GM12878 (cell line): ENCODE data around the gene TMEM114. TPM values are rescaled to one million over a fixed set of nuclear protein-coding genes. Genes with fewer than 3 reads are reported as not detected.
A peak's percentile ranks its signal among the peaks of the same experiment; 100 is the strongest.

Source experiments
- ATAC-seq: fragments of 200-7000 bp; cut with Tn5 transposase; 3 replicates; pipeline ENCODE4 v1.9.1; 2020; ENCODE audit warnings: mild to moderate bottlenecking, moderate library complexity
- BruUV-seq: library from RNA; stranded (reverse); fragments of 400-500 nt; replicated peaks from 2 replicates; lab custom pipeline; 2021; lab: Mats Ljungman, UMichigan
- CTCF ChIA-PET: fragments of 300-600 bp; sonication (Branson Sonifier 250); formaldehyde crosslinking; extraction: SDS; loops from one replicate; lab custom pipeline; 2021; ENCODE audit warnings: inconsistent platforms; lab: Yijun Ruan, JAX
- POLR2A ChIA-PET: fragments of 350-600 bp; formaldehyde crosslinking; extraction: SDS; loops from one replicate; lab custom pipeline; 2021; ENCODE audit warnings: inconsistent platforms; lab: Charles Lee
- RAD21 ChIA-PET: fragments of 300-600 bp; sonication (Branson Sonifier 250); formaldehyde crosslinking; loops from one replicate; lab custom pipeline; 2023; ENCODE audit warnings: antibody characterized with exemption; ENCODE audit not compliant: unreplicated experiment; lab: Charles Lee
- SMC1A ChIA-PET: fragments of 300-600 bp; sonication (Branson Sonifier 250); formaldehyde crosslinking; loops from one replicate; lab custom pipeline; 2023; ENCODE audit not compliant: unreplicated experiment, uncharacterized antibody; lab: Charles Lee
- DNase-seq: peaks from one replicate; pipeline ENCODE4 v3.0.0-alpha.2; 2011; ENCODE audit warnings: low read depth, low spot score
- FAIRE-seq: peaks from 3 replicates; lab custom pipeline; 2011; peaks lifted over from hg19 to GRCh38; lab: Jason Lieb, UNC
- H2AFZ ChIP-seq: 2 replicates; pipeline ENCODE4 v1.6.0; 2011; ENCODE audit warnings: low read depth, low read length, control low read depth; ENCODE audit not compliant: control insufficient read depth
- H3K27ac ChIP-seq: 2 replicates; pipeline ENCODE4 v1.5.1; 2011; ENCODE audit warnings: control low read depth; ENCODE audit not compliant: control insufficient read depth, insufficient read depth
- H3K27me3 ChIP-seq, 2 experiments: replicated peaks in 1 of 2; 2 replicates each; pipeline versions ENCODE4 v1.6.0 to v1.6.1; 2011; ENCODE audit warnings: low read length in 1 of 2; ENCODE audit not compliant: control insufficient read depth in 2 of 2, insufficient read depth in 2 of 2
- H3K36me3 ChIP-seq, 2 experiments: 2 replicates each; pipeline ENCODE4 v1.5.1; 2011; ENCODE audit warnings: low read length in 1 of 2; ENCODE audit not compliant: control insufficient read depth in 2 of 2, insufficient read depth in 2 of 2
- H3K4me1 ChIP-seq: 2 replicates; pipeline ENCODE4 v1.6.1; 2011; ENCODE audit warnings: mild to moderate bottlenecking, low read length, moderate library complexity, mixed read lengths; ENCODE audit not compliant: control insufficient read depth, insufficient read depth
- H3K4me2 ChIP-seq: 2 replicates; pipeline ENCODE4 v1.6.0; 2011; ENCODE audit warnings: control low read depth; ENCODE audit not compliant: control insufficient read depth, insufficient read depth
- H3K4me3 ChIP-seq: fragments of 200-600 bp; sonication (generic); 2 replicates; pipeline ENCODE4 v1.5.1; 2016
- H3K79me2 ChIP-seq: 2 replicates; pipeline ENCODE4 v1.6.0; 2011; ENCODE audit warnings: low read length; ENCODE audit not compliant: control insufficient read depth, insufficient read depth
- H3K9ac ChIP-seq: 2 replicates; pipeline ENCODE4 v1.8.0; 2011; ENCODE audit warnings: low read length, control low read depth, mixed read lengths; ENCODE audit not compliant: control insufficient read depth, insufficient read depth
- H3K9me3 ChIP-seq: replicated peaks from 3 replicates; pipeline ENCODE4 v1.5.1; 2011; ENCODE audit warnings: mild to moderate bottlenecking, low read length; ENCODE audit not compliant: control insufficient read depth, insufficient read depth
- H4K20me1 ChIP-seq: 2 replicates; pipeline ENCODE4 v1.6.0; 2011; ENCODE audit not compliant: control insufficient read depth, insufficient read depth
- IKZF2 ChIP-seq, 2 experiments: fragments of 450-650 bp; IDR thresholded peaks; 2 replicates each; pipeline ENCODE4 v1.6.1; 2017; ENCODE audit warnings: mild to moderate bottlenecking in 2 of 2, moderate library complexity in 2 of 2
- MYC ChIP-seq: IDR thresholded peaks from 2 replicates; pipeline ENCODE4 v1.6.1; 2011; ENCODE audit warnings: mild to moderate bottlenecking, low read length, moderate library complexity, inconsistent platforms; ENCODE audit not compliant: insufficient read depth, insufficient replicate concordance, insufficient read length, severe bottlenecking
- NRF1 ChIP-seq: conservative IDR thresholded peaks from 2 replicates; pipeline ENCODE4 v1.6.1; 2011; ENCODE audit warnings: mild to moderate bottlenecking, low read depth, low read length, improper control_type of control experiment
- RAD21 ChIP-seq: IDR thresholded peaks from 2 replicates; pipeline ENCODE4 v1.6.1; 2011; ENCODE audit warnings: mild to moderate bottlenecking, low read depth, low read length, moderate library complexity; ENCODE audit not compliant: insufficient read depth
- SREBF1 ChIP-seq: IDR thresholded peaks from 2 replicates; pipeline ENCODE4 v1.6.1; 2012; ENCODE audit warnings: mild to moderate bottlenecking, low read length
- SUZ12 ChIP-seq: fragments of 200-600 bp; sonication (generic); IDR thresholded peaks from one replicate; pipeline ENCODE4 v1.6.1; 2018; ENCODE audit warnings: antibody characterized with exemption, mild to moderate bottlenecking; ENCODE audit not compliant: unreplicated experiment
- TBL1XR1 ChIP-seq: IDR thresholded peaks from 2 replicates; pipeline ENCODE4 v1.6.1; 2012; ENCODE audit warnings: low read depth, low read length, improper control_type of control experiment
- YBX1 ChIP-seq: fragments of 450-650 bp; IDR thresholded peaks from 2 replicates; pipeline ENCODE4 v1.6.1; 2016; ENCODE audit warnings: antibody characterized with exemption
- ZBTB40 ChIP-seq: fragments of 450-650 bp; IDR thresholded peaks from 2 replicates; pipeline ENCODE4 v1.6.1; 2016; ENCODE audit warnings: mild to moderate bottlenecking, moderate library complexity, borderline replicate concordance
- ZNF24 ChIP-seq: fragments of 450-650 bp; IDR thresholded peaks from 2 replicates; pipeline ENCODE4 v1.6.1; 2017; ENCODE audit warnings: antibody characterized with exemption, mild to moderate bottlenecking
- ZNF274 ChIP-seq: IDR thresholded peaks from one replicate; pipeline ENCODE4 v1.8.0; 2011; ENCODE audit not compliant: insufficient read length, insufficient read depth
- WGBS: methylation state at CpG from one replicate; pipeline ENCODE4 v1.1.6; 2016; ENCODE audit warnings: low lambda C conversion rate; ENCODE audit not compliant: insufficient replicate concordance, insufficient coverage; ENCODE audit errors: missing lambda C conversion rate; 5-methylcytosine and 5-hydroxymethylcytosine counted together
- in situ Hi-C: fragments of 300-500 bp; cut with MboI; formaldehyde crosslinking; loops from 9 replicates; pipeline ENCODE4 v1.14.3; 2018; ENCODE audit warnings: mixed read lengths
- intact Hi-C: fragments of 100-400 bp; cut with micrococcal nuclease; formaldehyde crosslinking; loops from one replicate; pipeline ENCODE4 v1.14.2; 2022; ENCODE audit not compliant: unreplicated experiment
- polyA plus RNA-seq, 11 experiments: library from polyadenylated mRNA; depleted of rRNA in 4 of 11; unstranded in 6 of 11; stranded (reverse) in 5 of 11; fragments of >200 nt; fragmentation: Nextera tagmentation in 4 of 11; fragmentation: Illumina TruSeq in 1 of 11; extraction: Ambion mirVana in 4 of 11; extraction: Trizol in 1 of 11; gene quantifications; 1 replicate in 1 of 11; 2 replicates in 10 of 11; pipeline versions ENCODE4 v1.2.1 to v1.2.3, GENCODE V29; 2011 to 2016; ENCODE audit warnings: inconsistent platforms in 2 of 11, missing spikeins in 2 of 11, low read depth in 1 of 11
- total RNA-seq, 4 experiments: library from RNA; depleted of rRNA in 3 of 4; stranded (reverse); fragments of >200 nt in 3 of 4; fragmentation: Illumina TruSeq in 1 of 4; extraction: Trizol in 1 of 4; gene quantifications; 2 replicates each; pipeline versions ENCODE4 v1.2.1 to v1.2.3, GENCODE V29; 2013 to 2021

Gene TMEM114
- total and polyA plus RNA-seq, 10 of the 15 experiments (the other 5 are each of a cell fraction or from before 2014, with no cell fraction given): not detected

- Histone ChIP-seq H3K4me2 (no peak overlapping the region), H2AFZ (no peak overlapping the region), H3K27me3 (peaks cover 6 to 11% of the 10 kb centered on the region in 2 experiments; a peak in 3 of 4 replicates)
Measured at GRCh38 chr16:8589057-8589899, 1.0 kb downstream of the TMEM114 start.

GRCh38 chr16:8588682-8589056 is 1.6 kb downstream of the TMEM114 start:
- BruUV-seq: no TSS peak
- no peak overlapping the region for H3K4me3 ChIP-seq
- in situ Hi-C loops: no loop called here

More at GRCh38 chr16:8589057-8589899, 1.0 kb downstream of the TMEM114 start:
- ChIA-PET SMC1A (no interaction called here), CTCF (interaction anchor here (1.0 kb wide), 1 partner anchor 18 kb away, joined by 3 read pairs; no protein-coding TSS in a partner anchor), RAD21 (no interaction called here), POLR2A (no interaction called here)
- peaks cover 1% of the 10 kb centered on the region; the same call in 1 of the 3 replicates for H3K9me3 ChIP-seq
- BruUV-seq: no TSS peak
- FAIRE-seq (no peak), ATAC-seq (no peak)
- H3K27ac ChIP-seq: no peak overlapping the region
- in situ Hi-C loops: no loop called here
- no peak overlapping the region for H3K4me3 ChIP-seq
- no peaks in the 10 kb centered on the region for H3K36me3 ChIP-seq
- TF ChIP-seq SUZ12: peak; percentile 13
- TF ChIP-seq NRF1: no peak
- TF ChIP-seq, all 136 proteins: peak for 1
- Histone ChIP-seq H3K4me1 (no peaks in the 10 kb centered on the region), H4K20me1 (no peaks in the 10 kb centered on the region), H3K79me2 (no peaks in the 10 kb centered on the region), H3K9ac (no peak overlapping the region)
- WGBS: 26% methylated on average over 42 of the region's 64 CpGs
- DNase-seq: no peak
- intact Hi-C loops: no loop called here

More at GRCh38 chr16:8588682-8589056, 1.6 kb downstream of the TMEM114 start:
- no peak for TF ChIP-seq TBL1XR1
- no peak for TF ChIP-seq YBX1
- TF ChIP-seq ZBTB40: no peak
- TF ChIP-seq ZNF24: no peak
- no peak for TF ChIP-seq IKZF2 (IDR thresholded peaks at IDR 0.05)
- TF ChIP-seq SREBF1: no peak
- TF ChIP-seq MYC: no peak
- no peak for TF ChIP-seq ZNF274
- TF ChIP-seq RAD21: no peak
- no peak for TF ChIP-seq SUZ12
- TF ChIP-seq, all 136 proteins: peak for 0
- no peak overlapping the region for H3K9ac ChIP-seq
- H3K36me3 ChIP-seq: no peaks in the 10 kb centered on the region
- H3K27me3 ChIP-seq: peaks cover 6 to 11% of the 10 kb centered on the region in 2 experiments; a peak in 3 of 4 replicates
- intact Hi-C loops: no loop called here
- FAIRE-seq (no peak), DNase-seq (no peak), ATAC-seq (no peak)
- no peak overlapping the region for H2AFZ ChIP-seq
- H3K4me1 ChIP-seq: no peaks in the 10 kb centered on the region
- RAD21 ChIA-PET: no interaction called here
- CTCF ChIA-PET: no interaction called here
- no peaks in the 10 kb centered on the region for H3K79me2 ChIP-seq
- no peak overlapping the region for H3K4me2 ChIP-seq
- 48% methylated on average over 9 of the region's 9 CpGs for WGBS
- SMC1A ChIA-PET: no interaction called here
- POLR2A ChIA-PET: no interaction called here
- H4K20me1 ChIP-seq: no peaks in the 10 kb centered on the region
- H3K27ac ChIP-seq: no peak overlapping the region
- H3K9me3 ChIP-seq: peaks cover 1% of the 10 kb centered on the region; the same call in 1 of the 3 replicates
